Psoas muscle (tissue), 8 donors: ENCODE results near the gene HOXB2. TPM values are rescaled to one million over a fixed set of nuclear protein-coding genes. Genes with fewer than 3 reads are reported as not detected.

Experiments
- ATAC-seq, 4 donors: fragments of 200-7000 bp; cut with Tn5 transposase; one replicate each; pipeline ENCODE4 v1.9.1; 2020; ENCODE audit warnings: moderate library complexity in 3 of 4, mild to moderate bottlenecking in 2 of 4
- DNase-seq, 2 donors: peaks; one replicate each; pipeline ENCODE4 v3.0.0-alpha.2; 2020
- H3K27ac ChIP-seq: fragments of 200-600 bp; one replicate; pipeline ENCODE4 v1.8.0; 2022
- H3K27me3 ChIP-seq, 3 donors: fragments of 200-600 bp in 1 of 3; one replicate each; pipeline versions ENCODE4 v1.6.1 to v1.8.0; 2013 to 2022; ENCODE audit warnings: low read length in 2 of 3, mild to moderate bottlenecking in 2 of 3, moderate library complexity in 1 of 3; ENCODE audit not compliant: insufficient read depth in 3 of 3
- H3K36me3 ChIP-seq, 2 donors: fragments of 200-600 bp in 1 of 2; one replicate each; pipeline versions ENCODE4 v1.6.1 to v1.8.0; 2013 to 2022; ENCODE audit warnings: low read depth in 1 of 2, mild to moderate bottlenecking in 1 of 2, moderate library complexity in 1 of 2; ENCODE audit not compliant: insufficient read depth in 1 of 2
- H3K4me1 ChIP-seq: fragments of 200-600 bp; one replicate; pipeline ENCODE4 v1.8.0; 2022
- H3K4me3 ChIP-seq: fragments of 200-600 bp; one replicate; pipeline ENCODE4 v1.8.0; 2022; ENCODE audit warnings: mild to moderate bottlenecking
- H3K9me3 ChIP-seq: fragments of 200-600 bp; one replicate; pipeline ENCODE4 v1.8.0; 2022
- WGBS, 3 donors: extraction: QIAGEN DNeasy Blood & Tissue Kit; methylation state at CpG; one replicate each; pipeline versions ENCODE4 v1.1.6 to v1.1.7; 2013; 5-methylcytosine and 5-hydroxymethylcytosine counted together
- intact Hi-C, 2 donors: fragments of 100-400 bp; cut with DNase I; formaldehyde crosslinking; loops; one replicate each; pipeline versions ENCODE4 v1.11.0 to v1.14.2; 2022
- polyA plus RNA-seq, 3 donors: library from polyadenylated mRNA; stranded (reverse); fragments of 200-250 nt; gene quantifications; one replicate each; pipeline ENCODE4 v1.2.3, GENCODE V29; 2013
- total RNA-seq, 4 donors: library from RNA; stranded (reverse); fragmentation: NEBNext Ultra II Directional in 2 of 4; extraction: Animal tissue kit (Norgen Biotek cat#: 25700) in 2 of 4; gene quantifications; one replicate each; pipeline versions ENCODE4 v1.2.1 to v1.2.4, GENCODE V29; 2021 to 2023
- TF ChIP-seq, protein P1 (sequence below): fragments of 200-600 bp; IDR thresholded peaks from one replicate; pipeline ENCODE4 v1.8.0; 2022; ENCODE audit warnings: antibody characterized with exemption
- donor health status: healthy with polysubstance abuse.
- donor health status: DM: no; HTN: no; CAD: no; lungs with moderate emphysema.
- donor health status: Bipolar disorder and iron deficiency.
- donor health status: healthy.
- donor health status: DM: yes; HTN: yes; CAD: no.
- donor health status: DM: no; HTN: no; CAD: no.
- donor health status: DM: no; HTN: no; CAD: no.
- donor health status: DM: yes; HTN: yes; CAD: no.

Gene HOXB2
- total and polyA plus RNA-seq, 7 donors: 3.1 to 12.9 (median 5.0) TPM

DNA sequence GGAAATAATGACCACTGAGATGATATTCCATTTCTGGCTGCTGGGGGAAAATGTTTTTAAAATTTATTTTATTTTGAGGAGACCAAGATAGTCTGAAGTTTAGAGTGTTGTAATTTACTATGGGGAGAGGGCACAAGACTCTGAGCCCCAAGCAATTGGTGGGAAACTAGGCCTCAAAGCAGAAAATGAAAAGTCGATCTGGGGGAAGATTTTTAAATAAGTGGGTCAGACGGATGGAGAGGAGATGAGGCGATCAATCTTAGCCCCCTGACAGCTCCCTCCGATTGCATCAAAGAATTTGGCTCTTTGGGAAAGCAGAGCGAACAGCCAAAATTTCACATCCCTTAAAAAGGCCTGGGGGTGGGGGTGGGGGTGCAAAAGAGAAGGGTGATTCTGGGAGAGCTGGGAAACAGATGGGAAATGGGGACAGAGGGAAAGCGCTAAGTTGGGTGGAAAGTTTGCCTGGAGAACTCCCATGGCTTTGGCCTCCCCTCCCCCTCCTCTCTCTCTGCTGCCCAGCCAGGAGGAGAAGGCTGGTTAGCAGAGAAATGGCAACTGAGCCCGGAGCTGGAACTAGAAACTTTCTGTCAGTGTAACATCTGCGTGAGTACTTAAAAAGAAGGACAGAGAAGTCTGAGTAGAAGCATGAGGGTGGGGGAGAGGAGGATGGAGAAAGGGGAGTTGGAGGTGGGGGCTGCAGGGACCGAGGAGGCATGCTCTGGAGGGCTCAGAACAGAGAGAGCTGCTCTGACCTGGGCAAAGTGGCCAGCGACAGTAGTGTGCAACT, 1.4 kb upstream of the HOXB2 start:
- 62 to 64% (median 64%) methylated on average over 10 of the region's 10 CpGs for WGBS, 3 donors
- peaks cover 0 to 14% (median 7%) of the 10 kb centered on the region in 3 donors for H3K27me3 ChIP-seq
- TF ChIP-seq, protein P1, sequence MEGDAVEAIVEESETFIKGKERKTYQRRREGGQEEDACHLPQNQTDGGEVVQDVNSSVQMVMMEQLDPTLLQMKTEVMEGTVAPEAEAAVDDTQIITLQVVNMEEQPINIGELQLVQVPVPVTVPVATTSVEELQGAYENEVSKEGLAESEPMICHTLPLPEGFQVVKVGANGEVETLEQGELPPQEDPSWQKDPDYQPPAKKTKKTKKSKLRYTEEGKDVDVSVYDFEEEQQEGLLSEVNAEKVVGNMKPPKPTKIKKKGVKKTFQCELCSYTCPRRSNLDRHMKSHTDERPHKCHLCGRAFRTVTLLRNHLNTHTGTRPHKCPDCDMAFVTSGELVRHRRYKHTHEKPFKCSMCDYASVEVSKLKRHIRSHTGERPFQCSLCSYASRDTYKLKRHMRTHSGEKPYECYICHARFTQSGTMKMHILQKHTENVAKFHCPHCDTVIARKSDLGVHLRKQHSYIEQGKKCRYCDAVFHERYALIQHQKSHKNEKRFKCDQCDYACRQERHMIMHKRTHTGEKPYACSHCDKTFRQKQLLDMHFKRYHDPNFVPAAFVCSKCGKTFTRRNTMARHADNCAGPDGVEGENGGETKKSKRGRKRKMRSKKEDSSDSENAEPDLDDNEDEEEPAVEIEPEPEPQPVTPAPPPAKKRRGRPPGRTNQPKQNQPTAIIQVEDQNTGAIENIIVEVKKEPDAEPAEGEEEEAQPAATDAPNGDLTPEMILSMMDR: no peak
- H3K36me3 ChIP-seq: peaks cover 0 to 8% of the 10 kb centered on the region in 2 donors
- no peak for DNase-seq
- no peaks in the 10 kb centered on the region for H3K9me3 ChIP-seq
- no peak for ATAC-seq
- H3K4me3 ChIP-seq: peak overlapping the region; percentile 44
- H3K27ac ChIP-seq: peak overlapping the region; percentile 89
- peaks cover 5% of the 10 kb centered on the region for H3K4me1 ChIP-seq
- intact Hi-C loops: no loop called here

DNA sequence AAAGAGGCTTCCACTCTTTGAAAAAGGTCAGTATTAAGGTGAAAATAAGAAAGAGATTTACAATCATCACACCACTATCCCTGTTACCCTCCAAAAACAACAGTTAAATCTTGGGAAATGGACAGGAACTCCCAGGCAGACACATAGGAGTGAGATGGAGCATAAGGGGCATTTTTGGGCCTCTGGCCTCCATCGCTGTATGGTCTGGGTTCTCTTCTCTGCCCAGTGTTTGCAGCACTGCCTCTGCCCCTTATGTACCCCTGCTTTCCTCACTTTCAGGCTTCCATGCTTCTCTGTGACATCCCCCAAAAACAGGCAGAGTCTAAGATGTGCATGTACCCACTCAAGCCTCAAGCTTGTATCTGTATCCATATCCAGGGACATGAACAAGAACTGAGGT, 630 bp upstream of the HOXB2 start:
- TF ChIP-seq, protein P1: no peak
- no peak for ATAC-seq
- peaks cover 0 to 12% (median 9%) of the 10 kb centered on the region in 3 donors for H3K27me3 ChIP-seq

DNA sequence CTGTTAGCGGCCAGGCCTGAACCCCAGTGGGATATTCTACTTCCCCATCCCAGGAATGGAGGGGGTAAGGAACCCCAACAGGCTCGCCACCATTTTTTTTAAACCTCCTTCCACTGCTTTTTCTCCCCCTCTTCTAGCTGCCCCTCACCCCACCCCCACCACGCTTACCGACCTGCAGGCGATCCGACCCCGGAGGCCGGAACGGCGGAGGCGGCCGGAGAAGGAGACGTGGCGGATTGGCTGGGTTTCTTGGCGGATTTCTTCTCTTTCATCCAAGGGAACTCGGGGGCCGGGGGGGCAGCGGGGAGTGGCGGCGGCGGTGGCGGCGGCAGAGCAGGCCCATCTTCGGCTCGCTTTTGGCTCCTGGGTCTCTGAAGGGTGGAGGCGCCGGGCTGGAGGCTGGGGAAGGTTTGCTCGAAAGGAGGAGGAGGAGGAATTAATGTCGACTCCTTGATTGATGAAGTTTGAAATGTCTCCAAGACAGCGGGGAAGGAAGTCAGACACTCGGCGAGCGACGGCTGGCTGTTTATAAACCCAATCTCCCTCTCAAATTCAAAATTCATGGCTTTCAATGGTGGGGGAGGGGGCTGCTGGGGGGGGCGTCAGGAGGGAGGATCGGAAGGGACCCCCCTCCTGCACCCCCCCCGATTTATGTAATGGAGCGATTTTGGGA, 424 bp downstream of the HOXB2 start:
- TF ChIP-seq, protein P1: no peak
- peak overlapping the region; percentile 89 for H3K27ac ChIP-seq
- 6 to 8% (median 8%) methylated on average over 35 to 38 of the region's 38 CpGs for WGBS, 3 donors
- DNase-seq (peak; percentile 91), ATAC-seq (peak in 3 of 4 donors; percentile 39 to 58 (median 40))
- peak overlapping the region; percentile 85 for H3K4me3 ChIP-seq
- no peaks in the 10 kb centered on the region for H3K9me3 ChIP-seq
- peaks cover 5% of the 10 kb centered on the region for H3K4me1 ChIP-seq
- H3K27me3 ChIP-seq: peaks cover 4 to 9% (median 9%) of the 10 kb centered on the region in 3 donors
- no peaks in the 10 kb centered on the region for H3K36me3 ChIP-seq
- intact Hi-C loops: loop anchor here in 1 of 2 donors (5.0 kb wide), 1 partner anchor 52 kb away; no protein-coding TSS in a partner anchor

More for the DNA sequence above, 630 bp upstream of the HOXB2 start:
- Histone ChIP-seq H3K9me3 (no peaks in the 10 kb centered on the region), H3K4me1 (peaks cover 5% of the 10 kb centered on the region), H3K4me3 (peak overlapping the region; percentile 22), H3K27ac (peak overlapping the region; percentile 89), H3K36me3 (peaks cover 0 to 5% of the 10 kb centered on the region in 2 donors)
- DNase-seq: no peak
- intact Hi-C loops: no loop called here
- WGBS, 3 donors: 96 to 100% (median 98%) methylated on average over 1 of the region's 1 CpG

DNA sequence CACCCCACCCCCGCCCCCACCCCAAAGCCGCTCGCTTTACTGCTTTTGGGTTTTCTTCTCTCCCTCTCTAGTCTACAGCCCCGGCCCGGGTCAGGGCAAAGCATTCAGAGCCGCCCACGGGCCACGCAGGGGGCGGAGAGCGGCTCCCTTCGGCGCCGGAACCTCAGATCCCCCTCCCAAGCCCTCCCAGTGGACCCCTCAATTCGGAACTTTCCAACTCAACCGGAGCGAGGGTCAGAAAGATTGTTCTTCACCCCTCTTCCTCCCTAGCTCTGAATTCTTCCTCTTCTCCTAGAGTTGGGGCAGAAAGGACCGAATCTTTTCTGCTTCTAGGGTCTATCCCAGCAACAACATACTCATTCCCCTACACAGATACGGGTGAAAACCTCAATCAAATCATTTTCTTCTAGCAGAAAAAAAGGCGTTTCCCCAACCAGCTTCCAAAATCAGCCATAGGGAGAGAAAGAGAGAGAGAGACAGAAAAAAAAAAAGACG, 1.0 kb downstream of the HOXB2 start:
- peak; percentile 15 to 46 (median 32) for ATAC-seq
- no peaks in the 10 kb centered on the region for H3K36me3 ChIP-seq
- DNase-seq: no peak

More for the DNA sequence above, 1.0 kb downstream of the HOXB2 start:
- peak overlapping the region; percentile 85 for H3K4me3 ChIP-seq
- peaks cover 4 to 9% (median 9%) of the 10 kb centered on the region in 3 donors for H3K27me3 ChIP-seq
- peak overlapping the region; percentile 89 for H3K27ac ChIP-seq
- H3K4me1 ChIP-seq: peaks cover 5% of the 10 kb centered on the region
- WGBS, 3 donors: 2 to 5% (median 2%) methylated on average over 19 to 20 of the region's 20 CpGs
- H3K9me3 ChIP-seq: no peaks in the 10 kb centered on the region
- intact Hi-C loops: loop anchor here in 1 of 2 donors (5.0 kb wide), 1 partner anchor 52 kb away; no protein-coding TSS in a partner anchor
- TF ChIP-seq, protein P1: no peak
